ENCODE data around the gene ANXA7.

- no peak for TF ChIP-seq POLR2AphosphoS5 (IDR thresholded peaks at IDR 0.05; ENCODE audit: borderline replicate concordance, low read depth, low read length)
- no peak for TF ChIP-seq EZH2 (IDR thresholded peaks at IDR 0.05)
Measured at GRCh38 chr10:73340121-73340520, 73.7 kb downstream of the ANXA7 start.
